D721Med (cell line): ENCODE results near the gene C1orf74.

Experiments used
- DNase-seq: peaks from one replicate; pipeline ENCODE4 v3.0.0; 2011; ENCODE audit warnings: low spot score; ENCODE audit not compliant: insufficient read length
- FAIRE-seq: peaks from 2 replicates; lab custom pipeline; 2011; peaks lifted over from hg19 to GRCh38; lab: Jason Lieb, UNC
- CTCF ChIP-seq: IDR thresholded peaks from 2 replicates; pipeline ENCODE4 v1.5.1; 2012; ENCODE audit warnings: mild to moderate bottlenecking, control low read depth; ENCODE audit not compliant: insufficient read depth; ENCODE audit errors: missing control alignments

C1orf74 gene

GRCh38 chr1:209751627-209752231 is 32.6 kb downstream of the C1orf74 start:
- TF ChIP-seq CTCF, result no peak
- FAIRE-seq (no peak), DNase-seq (no peak)

- FAIRE-seq (no peak), DNase-seq (no peak)
- no peak for TF ChIP-seq CTCF
Measured at GRCh38 chr1:209749670-209750323, 34.6 kb downstream of the C1orf74 start.

GRCh38 chr1:209749205-209749604 is 35.2 kb downstream of the C1orf74 start:
- DNase-seq (no peak), FAIRE-seq (no peak)
- no peak for TF ChIP-seq CTCF

- TF ChIP-seq CTCF, result no peak
- no peak for DNase-seq
- FAIRE-seq, result no peak
Measured at GRCh38 chr1:209748620-209749019, 35.7 kb downstream of the C1orf74 start.

- DNase-seq, result no peak
- FAIRE-seq, result no peak
- no peak for TF ChIP-seq CTCF
Measured at GRCh38 chr1:209747580-209748262, 36.6 kb downstream of the C1orf74 start.

GRCh38 chr1:209746451-209747165 is 37.8 kb downstream of the C1orf74 start:
- TF ChIP-seq CTCF, result no peak
- no peak for DNase-seq
- FAIRE-seq, result no peak
